Endodermal cell (in vitro differentiated cells): ENCODE data around the gene HHAT. TPM values are rescaled to one million over a fixed set of nuclear protein-coding genes. Genes with fewer than 3 reads are reported as not detected.

Experiments used
- DNase-seq: peaks from one replicate; pipeline ENCODE4 v3.0.0-alpha.2; 2017
- H3K27ac ChIP-seq: 2 replicates; pipeline ENCODE4 v1.5.1; 2013; ENCODE audit warnings: mild to moderate bottlenecking, low read depth, low read length, moderate library complexity
- H3K27me3 ChIP-seq: 2 replicates; pipeline ENCODE4 v1.6.1; 2013; ENCODE audit warnings: mild to moderate bottlenecking, low read length, moderate library complexity; ENCODE audit not compliant: insufficient read depth, control insufficient read depth, poor library complexity, severe bottlenecking
- H3K36me3 ChIP-seq: 2 replicates; pipeline ENCODE4 v1.7.0; 2013; ENCODE audit warnings: mild to moderate bottlenecking, low read length, moderate library complexity; ENCODE audit not compliant: control insufficient read depth, insufficient read depth
- H3K4me1 ChIP-seq: one replicate; pipeline ENCODE4 v1.7.0; 2013; ENCODE audit warnings: low read length; ENCODE audit not compliant: control insufficient read depth, insufficient read depth
- H3K4me3 ChIP-seq: 2 replicates; pipeline ENCODE4 v1.5.1; 2013; ENCODE audit warnings: mild to moderate bottlenecking, low read length, moderate library complexity
- H3K9ac ChIP-seq: 2 replicates; pipeline ENCODE4 v1.6.1; 2013; ENCODE audit warnings: mild to moderate bottlenecking, low read length, moderate library complexity; ENCODE audit not compliant: poor library complexity, severe bottlenecking; ENCODE audit errors: extremely low read depth
- H3K9me3 ChIP-seq: 2 replicates; pipeline ENCODE4 v1.6.1; 2013; ENCODE audit warnings: mild to moderate bottlenecking, low read length, moderate library complexity; ENCODE audit not compliant: control insufficient read depth
- H3K27ac Mint-ChIP-seq: 2 replicates; pipeline ENCODE4 v1.8.0; 2020; ENCODE audit warnings: mixed read lengths
- H3K27me3 Mint-ChIP-seq: 2 replicates; pipeline ENCODE4 v1.8.0; 2021; ENCODE audit warnings: mild to moderate bottlenecking, mixed read lengths; ENCODE audit not compliant: insufficient read depth
- H3K36me3 Mint-ChIP-seq: 2 replicates; pipeline ENCODE4 v1.8.0; 2020; ENCODE audit warnings: low read depth, mixed read lengths
- H3K4me1 Mint-ChIP-seq: 2 replicates; pipeline ENCODE4 v1.8.0; 2020; ENCODE audit warnings: mixed read lengths
- H3K4me3 Mint-ChIP-seq: 2 replicates; pipeline ENCODE4 v1.8.0; 2020; ENCODE audit warnings: mild to moderate bottlenecking, moderate library complexity, mixed read lengths
- H3K9me3 Mint-ChIP-seq: 2 replicates; pipeline ENCODE4 v1.8.0; 2020; ENCODE audit warnings: mild to moderate bottlenecking, mixed read lengths
- CTCF ChIP-seq: fragments of 200-600 bp; sonication (generic); conservative IDR thresholded peaks from 2 replicates; pipeline ENCODE4 v1.5.0; 2021; ENCODE audit warnings: antibody characterized with exemption, mild to moderate bottlenecking
- WGBS, 2 experiments: methylation state at CpG; one replicate each; pipeline versions ENCODE4 v1.1.5 to v1.1.7; 2013; ENCODE audit warnings: missing lambda C conversion rate in 2 of 2, mixed read lengths in 1 of 2; ENCODE audit not compliant: insufficient coverage in 1 of 2, insufficient read length in 1 of 2; 5-methylcytosine and 5-hydroxymethylcytosine counted together
- total RNA-seq, 2 donors: library from RNA; stranded (reverse); fragmentation: NEBNext Ultra II Directional in 1 of 2; extraction: Animal tissue kit (Norgen Biotek cat#: 25700) in 1 of 2; gene quantifications; 2 replicates in 1 of 2; 3 replicates in 1 of 2; pipeline ENCODE4 v1.2.1, GENCODE V29; 2021

HHAT gene
- total RNA-seq, 2 donors from 2014 or later = 6.9 to 9.8 TPM

GRCh38 chr1:210335001-210335400 lies 6.3 kb downstream of the HHAT start:
- Histone ChIP-seq H3K36me3 (no peaks in the 10 kb centered on the region), H3K9me3 (no peaks in the 10 kb centered on the region), H3K27ac (no peak overlapping the region), H3K4me1 (no peaks in the 10 kb centered on the region), H3K27me3 (peaks cover 51% of the 10 kb centered on the region), H3K9ac (no peak overlapping the region), H3K4me3 (no peak overlapping the region)
- H3K27me3 Mint-ChIP-seq = peaks cover 77% of the 10 kb centered on the region
- no peak for DNase-seq
- 100% methylated on average over 2 of the region's 2 CpGs; no CpG with 5 or more reads in 1 of the 2 experiments for WGBS, 2 experiments
- no peak overlapping the region for H3K4me3 Mint-ChIP-seq
- peaks cover 7% of the 10 kb centered on the region for H3K4me1 Mint-ChIP-seq
- no peak for TF ChIP-seq CTCF
- no peak overlapping the region for H3K27ac Mint-ChIP-seq
- no peaks in the 10 kb centered on the region for H3K36me3 Mint-ChIP-seq
- H3K9me3 Mint-ChIP-seq = no peaks in the 10 kb centered on the region

GRCh38 chr1:210336362-210336761 lies 7.7 kb downstream of the HHAT start:
- DNase-seq = no peak
- H3K9me3 ChIP-seq = no peaks in the 10 kb centered on the region
- no peak for TF ChIP-seq CTCF
- Mint-ChIP-seq H3K36me3 (no peaks in the 10 kb centered on the region), H3K4me1 (peaks cover 8% of the 10 kb centered on the region), H3K9me3 (no peaks in the 10 kb centered on the region), H3K27me3 (peaks cover 75% of the 10 kb centered on the region), H3K4me3 (no peak overlapping the region), H3K27ac (no peak overlapping the region)
- peaks cover 52% of the 10 kb centered on the region for H3K27me3 ChIP-seq
- H3K27ac ChIP-seq = no peak overlapping the region
- no peak overlapping the region for H3K9ac ChIP-seq
- 89 to 90% methylated on average over 1 to 2 of the region's 2 CpGs for WGBS, 2 experiments
- H3K36me3 ChIP-seq = no peaks in the 10 kb centered on the region
- no peak overlapping the region for H3K4me3 ChIP-seq
- no peaks in the 10 kb centered on the region for H3K4me1 ChIP-seq

GRCh38 chr1:210339500-210339899 lies 10.8 kb downstream of the HHAT start:
- Mint-ChIP-seq H3K4me3 (no peak overlapping the region), H3K36me3 (no peaks in the 10 kb centered on the region), H3K9me3 (no peaks in the 10 kb centered on the region), H3K4me1 (peaks cover 8% of the 10 kb centered on the region), H3K27me3 (peaks cover 46% of the 10 kb centered on the region), H3K27ac (no peak overlapping the region)
- WGBS, 2 experiments = 81% methylated on average over 1 of the region's 2 CpGs; no CpG with 5 or more reads in 1 of the 2 experiments
- Histone ChIP-seq H3K9ac (no peak overlapping the region), H3K27ac (no peak overlapping the region), H3K9me3 (no peaks in the 10 kb centered on the region), H3K4me3 (no peak overlapping the region), H3K4me1 (no peaks in the 10 kb centered on the region), H3K36me3 (no peaks in the 10 kb centered on the region), H3K27me3 (peaks cover 47% of the 10 kb centered on the region)
- DNase-seq = no peak
- TF ChIP-seq CTCF = no peak
